ENCODE results near the gene SCGB2B2.
"Not testable (repeated sequence)": the region's sequence is repeated elsewhere in the genome, so short reads cannot be mapped to it uniquely, and the experiment has no call there.

SCGB2B2 gene

GRCh38 chr19:34669305-34669704, 7.7 kb downstream of the SCGB2B2 start:
- Histone ChIP-seq H3K27ac (ENCODE audit: extremely low read depth, low read depth, low read length) (no peak overlapping the region), H3K4me3 (ENCODE audit: low read depth, low read length) (no peak overlapping the region), H3K4me1 (ENCODE audit: control insufficient read depth, insufficient read depth, low read length) (no peaks in the 10 kb centered on the region; the same call in 1 of the 2 replicates), H3K36me3 (ENCODE audit: control insufficient read depth in 2 of 2, insufficient read depth in 1 of 2, low read length in 2 of 2) (0 out of 3 replicates have a peak, but pooled peaks cover 0 to 4% of the 10 kb centered on the region in 2 experiments), H3K9me3 (ENCODE audit: control insufficient read depth, insufficient read depth, low read depth, low read length) (peaks cover 2% of the 10 kb centered on the region; the same call in 1 of the 2 replicates)
- TF ChIP-seq ZBTB44 (tag by site-specific recombination; IDR thresholded peaks at IDR 0.05): no peak
- TF ChIP-seq ZSCAN4 (tag by site-specific recombination; IDR thresholded peaks at IDR 0.05): peak; percentile 45; the same call in 1 of the 2 replicates
- CTCF ChIA-PET: interaction anchor here (0.6 to 1.2 kb wide), 3 partner anchors 29 to 78 kb away, joined by 3 to 6 read pairs (median 4); no protein-coding TSS in a partner anchor
- POLR2A ChIA-PET: no interaction called here

GRCh38 chr19:34668690-34669089, 8.3 kb downstream of the SCGB2B2 start:
- CTCF ChIA-PET: interaction anchor here (0.8 to 1.2 kb wide), 2 partner anchors 16 to 28 kb away, joined by 4 to 6 read pairs; no protein-coding TSS in a partner anchor
- H3K9me3 ChIP-seq (ENCODE audit: control insufficient read depth, insufficient read depth, low read depth, low read length); H3K36me3 ChIP-seq (ENCODE audit: control insufficient read depth in 2 of 2, insufficient read depth in 1 of 2, low read length in 2 of 2); H3K27ac ChIP-seq (ENCODE audit: extremely low read depth, low read depth, low read length); H3K4me1 ChIP-seq (ENCODE audit: control insufficient read depth, insufficient read depth, low read length); POLR2A ChIA-PET; H3K4me3 ChIP-seq (ENCODE audit: low read depth, low read length): not testable (repeated sequence)

GRCh38 chr19:34668077-34668689, 8.8 kb downstream of the SCGB2B2 start:
- CTCF ChIA-PET: interaction anchor here (0.8 to 1.2 kb wide), 2 partner anchors 16 to 28 kb away, joined by 4 to 6 read pairs; no protein-coding TSS in a partner anchor
- POLR2A ChIA-PET; H3K9me3 ChIP-seq (ENCODE audit: control insufficient read depth, insufficient read depth, low read depth, low read length); H3K4me3 ChIP-seq (ENCODE audit: low read depth, low read length); H3K27ac ChIP-seq (ENCODE audit: extremely low read depth, low read depth, low read length); H3K36me3 ChIP-seq (ENCODE audit: control insufficient read depth in 2 of 2, insufficient read depth in 1 of 2, low read length in 2 of 2); H3K4me1 ChIP-seq (ENCODE audit: control insufficient read depth, insufficient read depth, low read length): not testable (repeated sequence)
- TF ChIP-seq ZFP69B (tag by site-specific recombination; IDR thresholded peaks at IDR 0.05): peak; percentile 25; the same call in 1 of the 2 replicates

- ChIA-PET POLR2A (interaction anchor here (0.7 kb wide), 1 partner anchor 77 kb away, joined by 13 read pairs; no protein-coding TSS in a partner anchor), CTCF (no interaction called here)
- H3K27ac ChIP-seq (ENCODE audit: extremely low read depth, low read depth, low read length): no peak overlapping the region
- H3K9me3 ChIP-seq (ENCODE audit: control insufficient read depth, insufficient read depth, low read depth, low read length): peaks cover 2% of the 10 kb centered on the region; the same call in 1 of the 2 replicates
- no peak overlapping the region for H3K4me3 ChIP-seq (ENCODE audit: low read depth, low read length)
- no peaks in the 10 kb centered on the region; the same call in 1 of the 2 replicates for H3K4me1 ChIP-seq (ENCODE audit: control insufficient read depth, insufficient read depth, low read length)
- H3K36me3 ChIP-seq (ENCODE audit: control insufficient read depth in 2 of 2, insufficient read depth in 1 of 2, low read length in 2 of 2): 0 out of 3 replicates have a peak, but pooled peaks cover 0 to 4% of the 10 kb centered on the region in 2 experiments
- peak; percentile 51; the same call in 1 of the 2 replicates for TF ChIP-seq ZBTB20 (tag by site-specific recombination; IDR thresholded peaks at IDR 0.05)
- TF ChIP-seq MZF1 (tag by site-specific recombination; IDR thresholded peaks at IDR 0.05; ENCODE audit: borderline replicate concordance): no peak
- TF ChIP-seq ZBTB26 (tag by site-specific recombination; optimal IDR thresholded peaks at IDR 0.05): peak; percentile 16
- peak; percentile 57; the same call in 1 of the 2 replicates for TF ChIP-seq ZNF2 (tag by site-specific recombination; IDR thresholded peaks at IDR 0.05)
- TF ChIP-seq ATF2 (tag by site-specific recombination; IDR thresholded peaks at IDR 0.05; ENCODE audit: low read depth): no peak
- TF ChIP-seq ZNF660 (tag by site-specific recombination; IDR thresholded peaks at IDR 0.05): no peak
- 0 out of 2 replicates have a peak, but pooled peaks have one; percentile 42 for TF ChIP-seq ZNF645 (tag by site-specific recombination; IDR thresholded peaks at IDR 0.05)
- peak; percentile 46; the same call in 1 of the 2 replicates for TF ChIP-seq ZNF24 (tag by site-specific recombination; IDR thresholded peaks at IDR 0.05)
- TF ChIP-seq ZNF76 (tag by site-specific recombination; IDR thresholded peaks at IDR 0.05; ENCODE audit: borderline replicate concordance, low read depth): 0 out of 2 replicates have a peak, but pooled peaks have one; percentile 4
- TF ChIP-seq ZNF785 (tag by site-specific recombination; IDR thresholded peaks at IDR 0.05): no peak
- no peak for TF ChIP-seq ZBTB49 (tag by site-specific recombination; IDR thresholded peaks at IDR 0.05; ENCODE audit: low read depth)
- peak; percentile 51 for TF ChIP-seq ZNF341 (tag by site-specific recombination; IDR thresholded peaks at IDR 0.05; ENCODE audit: low read depth)
These were observed 9.4 kb downstream of the SCGB2B2 start for GRCh38 chr19:34667349-34668076.

Measured in HEK293 (cell line).